Peyer's patch (tissue), 4 donors: ENCODE results near the gene HABP4.

Source experiments
- CTCF ChIP-seq, 6 experiments: fragments of 450-650 bp in 4 of 6; fragments of 200-600 bp in 2 of 6; sonication (generic) in 1 of 6; IDR thresholded peaks; one replicate each; pipeline ENCODE4 v1.5.1; 2017 to 2019; ENCODE audit warnings: antibody characterized with exemption in 6 of 6, mild to moderate bottlenecking in 3 of 6, moderate library complexity in 1 of 6
- POLR2A ChIP-seq, 2 donors: fragments of 450-650 bp; IDR thresholded peaks; one replicate each; pipeline ENCODE4 v1.5.1; 2017; ENCODE audit warnings: antibody characterized with exemption in 2 of 2, mild to moderate bottlenecking in 2 of 2, moderate library complexity in 2 of 2

- TF ChIP-seq CTCF (IDR thresholded peaks at IDR 0.05): no peak
- no peak for TF ChIP-seq POLR2A (IDR thresholded peaks at IDR 0.05)
Observed at GRCh38 chr9:96509026-96509425, 59.1 kb downstream of the HABP4 start.
